Measurements from ENCODE around the gene NPPA.

NPPA gene

GRCh38 chr1:11837767-11838348 is 9.7 kb downstream of the NPPA start:
- TF ChIP-seq CTCF (conservative IDR thresholded peaks at IDR 0.05; ENCODE audit: control insufficient read depth, insufficient read depth, low read depth, low read length): no peak
- DNase-seq (ENCODE audit: low read depth): no peak

GRCh38 chr1:11836955-11837766 is 10.4 kb downstream of the NPPA start:
- no peak overlapping the region for H3K4me3 ChIP-seq (ENCODE audit: control insufficient read depth, low read depth, low read length)
- no peak for DNase-seq (ENCODE audit: low read depth)
- no peak for TF ChIP-seq CTCF (conservative IDR thresholded peaks at IDR 0.05; ENCODE audit: control insufficient read depth, insufficient read depth, low read depth, low read length)

More at GRCh38 chr1:11837767-11838348, 9.7 kb downstream of the NPPA start:
- H3K4me3 ChIP-seq (ENCODE audit: control insufficient read depth, low read depth, low read length): no peak overlapping the region

- no peak for DNase-seq (ENCODE audit: low read depth)
- H3K4me3 ChIP-seq (ENCODE audit: control insufficient read depth, low read depth, low read length): no peak overlapping the region
- TF ChIP-seq CTCF (conservative IDR thresholded peaks at IDR 0.05; ENCODE audit: control insufficient read depth, insufficient read depth, low read depth, low read length): no peak
Measured at GRCh38 chr1:11835441-11836225, 11.9 kb downstream of the NPPA start.

- H3K4me3 ChIP-seq (ENCODE audit: control insufficient read depth, low read depth, low read length): no peak overlapping the region
- no peak for TF ChIP-seq CTCF (conservative IDR thresholded peaks at IDR 0.05; ENCODE audit: control insufficient read depth, insufficient read depth, low read depth, low read length)
Measured at GRCh38 chr1:11833900-11834299, 13.7 kb downstream of the NPPA start.

GRCh38 chr1:11833497-11833896 is 14.1 kb downstream of the NPPA start:
- no peak overlapping the region for H3K4me3 ChIP-seq (ENCODE audit: control insufficient read depth, low read depth, low read length)
- no peak for TF ChIP-seq CTCF (conservative IDR thresholded peaks at IDR 0.05; ENCODE audit: control insufficient read depth, insufficient read depth, low read depth, low read length)
- no peak for DNase-seq (ENCODE audit: low read depth)

More at GRCh38 chr1:11833900-11834299, 13.7 kb downstream of the NPPA start:
- DNase-seq (ENCODE audit: low read depth): no peak

GRCh38 chr1:11831945-11832725 is 15.4 kb downstream of the NPPA start:
- TF ChIP-seq CTCF (conservative IDR thresholded peaks at IDR 0.05; ENCODE audit: control insufficient read depth, insufficient read depth, low read depth, low read length): no peak
- no peak for DNase-seq (ENCODE audit: low read depth)
- no peak overlapping the region for H3K4me3 ChIP-seq (ENCODE audit: control insufficient read depth, low read depth, low read length)

All from fibroblast of mammary gland (primary cell).